ENCODE measurements around the gene ABCF1. TPM values are rescaled to one million over a fixed set of nuclear protein-coding genes. Genes with fewer than 3 reads are reported as not detected.

Gene ABCF1
- total and polyA plus RNA-seq, 2 of the 8 experiments (the other 6 are each of a cell fraction or from before 2014, with no cell fraction given), result 48.8 to 123 TPM

DNA sequence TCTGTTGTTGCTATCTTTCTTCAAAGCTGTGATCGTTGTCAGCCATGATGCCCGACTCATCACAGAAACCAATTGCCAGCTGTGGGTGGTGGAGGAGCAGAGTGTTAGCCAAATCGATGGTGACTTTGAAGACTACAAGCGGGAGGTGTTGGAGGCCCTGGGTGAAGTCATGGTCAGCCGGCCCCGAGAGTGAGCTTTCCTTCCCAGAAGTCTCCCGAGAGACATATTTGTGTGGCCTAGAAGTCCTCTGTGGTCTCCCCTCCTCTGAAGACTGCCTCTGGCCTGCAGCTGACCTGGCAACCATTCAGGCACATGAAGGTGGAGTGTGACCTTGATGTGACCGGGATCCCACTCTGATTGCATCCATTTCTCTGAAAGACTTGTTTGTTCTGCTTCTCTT, 19.3 kb downstream of the ABCF1 start:
- no peak for DNase-seq (ENCODE audit: low read depth in 1 of 2, low spot score in 2 of 2)
- Histone ChIP-seq H3K23ac (ENCODE audit: insufficient read length) (no peak overlapping the region), H2AK5ac (ENCODE audit: low read depth, low read length) (no peak overlapping the region), H2BK5ac (ENCODE audit: low read depth, low read length) (no peak overlapping the region), H2BK20ac (ENCODE audit: low read length) (no peak overlapping the region), H4K8ac (ENCODE audit: extremely low read depth, insufficient read depth, low read length) (no peak overlapping the region), H3K4me3 (ENCODE audit: extremely low read depth in 1 of 4, insufficient read depth in 2 of 4, low read depth in 3 of 4, low read length in 4 of 4) (no peak overlapping the region), H3K79me2 (ENCODE audit: control insufficient read depth in 1 of 2, insufficient read depth in 2 of 2, low read length in 2 of 2) (peaks cover 0 to 5% of the 10 kb centered on the region in 2 experiments; a peak in 1 of 4 replicates), H3K4me2 (ENCODE audit: insufficient read depth in 1 of 2, low read depth in 2 of 2, low read length in 2 of 2) (no peak overlapping the region), H3K36me3 (ENCODE audit: control insufficient read depth in 2 of 4, insufficient read depth in 4 of 4, low read length in 3 of 4) (peaks cover 21 to 84% (median 61%) of the 10 kb centered on the region in 4 experiments), H3K9me3 (ENCODE audit: insufficient read depth in 2 of 2, low read depth in 1 of 2, low read length in 1 of 2) (peaks cover 0 to 2% of the 10 kb centered on the region in 2 experiments; a peak in 1 of 4 replicates), H3K27me3 (replicated peaks in 1 of 4; ENCODE audit: control insufficient read depth in 3 of 4, extremely low read depth in 1 of 4, insufficient read depth in 3 of 4, low read length in 3 of 4) (no peaks in the 10 kb centered on the region), H2BK12ac (ENCODE audit: low read depth, low read length) (no peak overlapping the region), H3K27ac (ENCODE audit: low read depth, low read length) (no peak overlapping the region), H3K18ac (ENCODE audit: extremely low read depth, low read length) (no peak overlapping the region), H4K5ac (ENCODE audit: insufficient read length, low read depth, low read length) (no peak overlapping the region), H3K14ac (ENCODE audit: insufficient read length) (no peak overlapping the region), H3K9ac (replicated peaks in 1 of 4; ENCODE audit: extremely low read depth in 1 of 4, low read depth in 3 of 4, low read length in 3 of 4) (no peak overlapping the region), H2BK15ac (ENCODE audit: low read length) (no peak overlapping the region), H3K4ac (replicated peaks; ENCODE audit: insufficient read length, low read depth, low read length) (no peak overlapping the region), H3K56ac (replicated peaks; ENCODE audit: insufficient read length, low read depth, low read length) (no peak overlapping the region), H4K91ac (replicated peaks; ENCODE audit: insufficient read length, low read length) (no peak overlapping the region), H4K20me1 (replicated peaks in 1 of 2; ENCODE audit: control insufficient read depth in 1 of 2, insufficient read depth in 2 of 2, low read length in 2 of 2) (peaks cover 3 to 11% of the 10 kb centered on the region in 2 experiments), H2BK120ac (replicated peaks; ENCODE audit: low read depth, low read length) (no peak overlapping the region), H2AFZ (ENCODE audit: low read length) (no peak overlapping the region), H3K4me1 (replicated peaks in 1 of 4; ENCODE audit: control insufficient read depth in 3 of 4, insufficient read depth in 4 of 4, low read length in 3 of 4) (no peaks in the 10 kb centered on the region), H3K79me1 (ENCODE audit: low read depth, low read length) (peaks cover 2% of the 10 kb centered on the region; the same call in 1 of the 2 replicates), H3K23me2 (ENCODE audit: low read depth, low read length) (no peaks in the 10 kb centered on the region)
- WGBS, 2 experiments (ENCODE audit: extremely low coverage in 1 of 2, insufficient coverage in 1 of 2, insufficient read length in 1 of 2, insufficient replicate concordance in 2 of 2, low coverage in 1 of 2, low lambda C conversion rate in 2 of 2, missing lambda C conversion rate in 1 of 2), result 97% methylated on average over 8 of the region's 8 CpGs; no CpG with 5 or more reads in 1 of the 2 experiments
- ChIA-PET CTCF (ENCODE audit: partially characterized antibody) (interaction anchor here (0.6 to 2.7 kb wide), 8 partner anchors 11 to 348 kb away, joined by 3 to 9 read pairs (median 4); no protein-coding TSS in a partner anchor), POLR2A (ENCODE audit: partially characterized antibody) (interaction anchor here (0.8 to 27.0 kb wide), 12 partner anchors 4 to 113 kb away, joined by 3 to 712 read pairs (median 6); partner anchors contain the start of genes ABCF1, ATAT1, GNL1 and MRPS18B)
- FAIRE-seq, result no peak
- TF ChIP-seq TAF7 (optimal IDR thresholded peaks at IDR 0.05; ENCODE audit: borderline replicate concordance, low read depth, low read length) (no peak), YY1 (IDR thresholded peaks at IDR 0.05; ENCODE audit: low read depth, low read length) (no peak), ATF3 (IDR thresholded peaks at IDR 0.05; ENCODE audit: insufficient read depth, low read depth, low read length) (no peak)
- TF ChIP-seq, protein P1, sequence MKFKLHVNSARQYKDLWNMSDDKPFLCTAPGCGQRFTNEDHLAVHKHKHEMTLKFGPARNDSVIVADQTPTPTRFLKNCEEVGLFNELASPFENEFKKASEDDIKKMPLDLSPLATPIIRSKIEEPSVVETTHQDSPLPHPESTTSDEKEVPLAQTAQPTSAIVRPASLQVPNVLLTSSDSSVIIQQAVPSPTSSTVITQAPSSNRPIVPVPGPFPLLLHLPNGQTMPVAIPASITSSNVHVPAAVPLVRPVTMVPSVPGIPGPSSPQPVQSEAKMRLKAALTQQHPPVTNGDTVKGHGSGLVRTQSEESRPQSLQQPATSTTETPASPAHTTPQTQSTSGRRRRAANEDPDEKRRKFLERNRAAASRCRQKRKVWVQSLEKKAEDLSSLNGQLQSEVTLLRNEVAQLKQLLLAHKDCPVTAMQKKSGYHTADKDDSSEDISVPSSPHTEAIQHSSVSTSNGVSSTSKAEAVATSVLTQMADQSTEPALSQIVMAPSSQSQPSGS (IDR thresholded peaks at IDR 0.05; ENCODE audit: low read length), result no peak
